HepG2 (cell line): ENCODE data around the gene SLC9A9. TPM values are rescaled to one million over a fixed set of nuclear protein-coding genes. Genes with fewer than 3 reads are reported as not detected.

Source experiments
- ATAC-seq: fragments of 200-7000 bp; cut with Tn5 transposase; 3 replicates; pipeline ENCODE4 v1.9.1; 2020; ENCODE audit warnings: mild to moderate bottlenecking, moderate library complexity
- BruUV-seq: library from RNA; stranded (reverse); fragments of 400-500 nt; replicated peaks from 2 replicates; lab custom pipeline; 2021; lab: Mats Ljungman, UMichigan
- CTCF ChIA-PET: fragments of 300-600 bp; formaldehyde crosslinking; extraction: SDS; loops from one replicate; lab custom pipeline; 2021; ENCODE audit warnings: low total read pairs, inconsistent platforms, low intra/inter-chr PET ratio; lab: Yijun Ruan, JAX
- POLR2A ChIA-PET: fragments of 350-600 bp; sonication (Branson Sonifier 250); formaldehyde crosslinking; loops from one replicate; lab custom pipeline; 2020; ENCODE audit warnings: antibody characterized with exemption, inconsistent platforms; lab: Yijun Ruan, JAX
- DNase-seq: peaks from one replicate; pipeline ENCODE4 v3.0.0-alpha.2; 2015; ENCODE audit warnings: low spot score
- FAIRE-seq: peaks from 3 replicates; lab custom pipeline; 2011; peaks lifted over from hg19 to GRCh38; lab: Jason Lieb, UNC
- H2AFZ ChIP-seq: one replicate; pipeline ENCODE4 v1.6.1; 2011; ENCODE audit warnings: low read length, inconsistent platforms
- H3K27ac ChIP-seq: fragments of 300-600 bp; 3 replicates; pipeline ENCODE4 v1.8.0; 2011; ENCODE audit warnings: mixed run types, mild to moderate bottlenecking, mixed read lengths, low read length, inconsistent platforms; ENCODE audit not compliant: insufficient read depth; ENCODE audit errors: extremely low read length
- H3K27me3 ChIP-seq, 2 experiments: fragments of 200-600 bp in 1 of 2; 2 replicates in 1 of 2; 3 replicates in 1 of 2; pipeline versions ENCODE4 v1.6.0 to v1.8.0; 2011; ENCODE audit warnings: low read length in 2 of 2, mild to moderate bottlenecking in 2 of 2, moderate library complexity in 2 of 2, inconsistent platforms in 1 of 2; ENCODE audit not compliant: insufficient read depth in 2 of 2, control insufficient read depth in 1 of 2
- H3K36me3 ChIP-seq, 2 experiments: fragments of 200-600 bp in 1 of 2; replicated peaks in 1 of 2; 2 replicates in 1 of 2; 3 replicates in 1 of 2; pipeline versions ENCODE4 v1.5.1 to v1.8.0; 2011; ENCODE audit warnings: low read length in 2 of 2, inconsistent platforms in 1 of 2; ENCODE audit not compliant: insufficient read depth in 2 of 2, control insufficient read depth in 1 of 2
- H3K4me1 ChIP-seq: 2 replicates; pipeline ENCODE4 v1.5.1; 2012; ENCODE audit warnings: low read length, inconsistent platforms; ENCODE audit not compliant: insufficient read depth
- H3K4me2 ChIP-seq: 2 replicates; pipeline ENCODE4 v1.6.0; 2011; ENCODE audit warnings: low read depth, low read length, inconsistent platforms
- H3K4me3 ChIP-seq, 3 experiments: fragments of 200-600 bp in 1 of 3; sonication (generic), shearing (Covaris generic) in 1 of 3; replicated peaks in 1 of 3; 2 replicates each; pipeline ENCODE4 v1.5.1; 2011 to 2016; ENCODE audit warnings: low read length in 3 of 3, inconsistent platforms in 2 of 3, low read depth in 2 of 3, mild to moderate bottlenecking in 2 of 3, control low read depth in 1 of 3, mixed read lengths in 1 of 3; ENCODE audit not compliant: insufficient read depth in 1 of 3
- H3K79me2 ChIP-seq: one replicate; pipeline ENCODE4 v1.6.1; 2011; ENCODE audit warnings: low read length, inconsistent platforms; ENCODE audit not compliant: insufficient read depth
- H3K9ac ChIP-seq: 2 replicates; pipeline ENCODE4 v1.6.0; 2011; ENCODE audit warnings: mild to moderate bottlenecking, low read depth, low read length, inconsistent platforms; ENCODE audit not compliant: insufficient read depth
- H3K9me3 ChIP-seq: 2 replicates; pipeline ENCODE4 v1.5.1; 2012; ENCODE audit warnings: mild to moderate bottlenecking, low read length
- H4K20me1 ChIP-seq: 2 replicates; pipeline ENCODE4 v1.6.0; 2011; ENCODE audit warnings: inconsistent platforms, mild to moderate bottlenecking, low read length, moderate library complexity; ENCODE audit not compliant: insufficient read depth
- CBX1 ChIP-seq: IDR thresholded peaks from one replicate; pipeline ENCODE4 v1.6.1; 2016; ENCODE audit warnings: antibody characterized with exemption, low read depth
- CENPX ChIP-seq: sonication (generic); formaldehyde crosslinking; IDR thresholded peaks from 2 replicates; pipeline ENCODE4 v1.9.0; 2021; ENCODE audit warnings: mild to moderate bottlenecking, missing genetic modification reagents, moderate library complexity
- DNMT3B ChIP-seq: conservative IDR thresholded peaks from 2 replicates; pipeline ENCODE4 v1.6.1; 2016; ENCODE audit warnings: missing biosample characterization, control low read depth
- HNF4A ChIP-seq: sonication (generic); formaldehyde crosslinking; IDR thresholded peaks from 2 replicates; pipeline ENCODE4 v1.4.0; 2020; ENCODE audit warnings: missing genetic modification reagents
- PAX8 ChIP-seq: sonication (generic); formaldehyde crosslinking; IDR thresholded peaks from 2 replicates; pipeline ENCODE4 v1.8.0; 2022; ENCODE audit warnings: mild to moderate bottlenecking, missing genetic modification reagents, borderline replicate concordance
- POGK ChIP-seq: sonication (generic); formaldehyde crosslinking; conservative IDR thresholded peaks from 2 replicates; pipeline ENCODE4 v1.8.0; 2022; ENCODE audit warnings: mild to moderate bottlenecking, moderate library complexity, missing genetic modification reagents
- ZNF563 ChIP-seq: sonication (generic); formaldehyde crosslinking; IDR thresholded peaks from 2 replicates; pipeline ENCODE4 v1.8.0; 2022; ENCODE audit warnings: mild to moderate bottlenecking, moderate library complexity, missing genetic modification reagents
- ZNF569 ChIP-seq: sonication (generic); formaldehyde crosslinking; IDR thresholded peaks from 2 replicates; pipeline ENCODE4 v1.5.0; 2020; ENCODE audit warnings: mild to moderate bottlenecking, missing genetic modification reagents, moderate library complexity, borderline replicate concordance
- ZNF766 ChIP-seq: sonication (generic); formaldehyde crosslinking; IDR thresholded peaks from 2 replicates; pipeline ENCODE4 v1.5.0; 2020; ENCODE audit warnings: missing genetic modification reagents, borderline replicate concordance
- ZNF784 ChIP-seq: sonication (generic); formaldehyde crosslinking; IDR thresholded peaks from 2 replicates; pipeline ENCODE4 v1.5.1; 2020; ENCODE audit warnings: missing genetic modification reagents, mild to moderate bottlenecking, borderline replicate concordance
- WGBS: methylation state at CpG from one replicate; pipeline ENCODE4 v1.1.6; 2017; ENCODE audit warnings: low lambda C conversion rate; 5-methylcytosine and 5-hydroxymethylcytosine counted together
- in situ Hi-C: cut with HindIII; loops from 2 replicates; pipeline ENCODE4 v1.10.0; 2017; ENCODE audit warnings: low pct_unique_long_range_greater_than_20kb; ENCODE audit not compliant: extremely low pct_ligation_motif_present
- intact Hi-C: fragments of 100-400 bp; cut with micrococcal nuclease; formaldehyde crosslinking; loops from one replicate; pipeline ENCODE4 v1.10.0; 2022; ENCODE audit not compliant: unreplicated experiment
- polyA plus RNA-seq, 8 experiments: library from polyadenylated mRNA; depleted of rRNA in 3 of 8; stranded (reverse) in 7 of 8; unstranded in 1 of 8; fragments of >200 nt; fragmentation: Illumina TruSeq in 4 of 8; extraction: Trizol in 4 of 8; gene quantifications; 2 replicates each; pipeline versions ENCODE4 v1.2.1 to v1.2.3, GENCODE V29; 2011 to 2016; ENCODE audit warnings: low read depth in 4 of 8, missing spikeins in 1 of 8, mixed read lengths in 1 of 8; ENCODE audit not compliant: insufficient read depth in 1 of 8
- total RNA-seq, 5 experiments: library from RNA; depleted of rRNA; stranded (reverse); fragments of >200 nt; fragmentation: Illumina TruSeq; extraction: Trizol; gene quantifications; 2 replicates each; pipeline ENCODE4 v1.2.3, GENCODE V29; 2016; ENCODE audit warnings: low read depth in 1 of 5
- TF ChIP-seq, protein P1 (sequence below): sonication (generic); formaldehyde crosslinking; IDR thresholded peaks from 2 replicates; pipeline ENCODE4 v1.4.0; 2020; ENCODE audit warnings: mild to moderate bottlenecking, missing genetic modification reagents
- TF ChIP-seq, protein P2 (sequence below): sonication (generic); formaldehyde crosslinking; IDR thresholded peaks from 2 replicates; pipeline ENCODE4 v1.5.0; 2020; ENCODE audit warnings: missing genetic modification reagents

The SLC9A9 gene
- total and polyA plus RNA-seq, 2 of the 13 experiments (the other 11 are each of a cell fraction or from before 2014, with no cell fraction given) = not detected

DNA sequence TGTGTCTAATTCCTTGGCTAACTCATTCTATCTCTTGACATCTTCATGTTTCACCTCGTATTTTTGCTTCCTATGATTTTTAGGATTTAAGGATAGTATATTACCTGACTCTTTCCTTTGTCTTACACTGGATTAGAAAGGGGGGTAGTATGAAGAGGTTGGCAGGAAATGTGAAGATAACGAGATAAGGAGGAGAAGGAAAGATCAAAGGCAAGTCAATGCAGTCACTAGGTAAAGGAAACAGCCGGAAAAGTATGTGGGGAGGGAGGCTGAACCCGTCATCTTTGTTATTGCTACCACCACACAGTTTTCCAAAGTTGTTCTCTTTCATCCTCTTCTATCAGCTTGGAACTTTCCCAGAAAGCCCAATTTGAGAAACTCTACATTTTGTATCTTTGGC, 90.6 kb downstream of the SLC9A9 start (continued):
- TF ChIP-seq, protein P1, sequence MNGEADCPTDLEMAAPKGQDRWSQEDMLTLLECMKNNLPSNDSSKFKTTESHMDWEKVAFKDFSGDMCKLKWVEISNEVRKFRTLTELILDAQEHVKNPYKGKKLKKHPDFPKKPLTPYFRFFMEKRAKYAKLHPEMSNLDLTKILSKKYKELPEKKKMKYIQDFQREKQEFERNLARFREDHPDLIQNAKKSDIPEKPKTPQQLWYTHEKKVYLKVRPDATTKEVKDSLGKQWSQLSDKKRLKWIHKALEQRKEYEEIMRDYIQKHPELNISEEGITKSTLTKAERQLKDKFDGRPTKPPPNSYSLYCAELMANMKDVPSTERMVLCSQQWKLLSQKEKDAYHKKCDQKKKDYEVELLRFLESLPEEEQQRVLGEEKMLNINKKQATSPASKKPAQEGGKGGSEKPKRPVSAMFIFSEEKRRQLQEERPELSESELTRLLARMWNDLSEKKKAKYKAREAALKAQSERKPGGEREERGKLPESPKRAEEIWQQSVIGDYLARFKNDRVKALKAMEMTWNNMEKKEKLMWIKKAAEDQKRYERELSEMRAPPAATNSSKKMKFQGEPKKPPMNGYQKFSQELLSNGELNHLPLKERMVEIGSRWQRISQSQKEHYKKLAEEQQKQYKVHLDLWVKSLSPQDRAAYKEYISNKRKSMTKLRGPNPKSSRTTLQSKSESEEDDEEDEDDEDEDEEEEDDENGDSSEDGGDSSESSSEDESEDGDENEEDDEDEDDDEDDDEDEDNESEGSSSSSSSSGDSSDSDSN (CRISPR knock-in tag) = no peak

DNA sequence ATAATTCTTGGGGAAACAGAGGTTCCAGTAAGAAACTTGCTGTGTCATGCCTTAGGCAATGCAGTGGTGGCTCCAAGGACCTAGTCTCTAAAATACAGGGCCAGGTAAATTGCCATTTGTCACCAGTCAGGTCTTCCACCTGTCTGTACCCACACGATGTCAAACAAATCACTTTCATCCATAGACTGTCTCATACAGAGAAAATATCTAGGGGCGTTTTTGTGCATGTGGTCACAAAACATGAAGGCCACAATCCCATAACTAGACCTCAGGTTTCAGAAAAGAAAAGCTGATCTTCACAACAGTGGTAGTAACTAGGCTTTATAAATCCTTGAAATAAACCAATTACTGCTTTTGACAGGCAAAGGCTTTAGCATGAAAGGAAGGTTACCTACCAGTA, 92.3 kb downstream of the SLC9A9 start:
- no peaks in the 10 kb centered on the region for H3K79me2 ChIP-seq
- no peak for TF ChIP-seq ZNF563 (CRISPR knock-in tag)
- no peak for TF ChIP-seq CENPX (CRISPR knock-in tag)
- no peak for TF ChIP-seq POGK (CRISPR knock-in tag)
- no peak for TF ChIP-seq ZNF766 (CRISPR knock-in tag)
- no peak for TF ChIP-seq ZNF569 (CRISPR knock-in tag)
- no peak for TF ChIP-seq HNF4A
- no peak for TF ChIP-seq CBX1
- TF ChIP-seq PAX8 = no peak
- TF ChIP-seq ZNF784 = no peak
- no peak for TF ChIP-seq DNMT3B (CRISPR knock-in tag)
- TF ChIP-seq, protein P2, sequence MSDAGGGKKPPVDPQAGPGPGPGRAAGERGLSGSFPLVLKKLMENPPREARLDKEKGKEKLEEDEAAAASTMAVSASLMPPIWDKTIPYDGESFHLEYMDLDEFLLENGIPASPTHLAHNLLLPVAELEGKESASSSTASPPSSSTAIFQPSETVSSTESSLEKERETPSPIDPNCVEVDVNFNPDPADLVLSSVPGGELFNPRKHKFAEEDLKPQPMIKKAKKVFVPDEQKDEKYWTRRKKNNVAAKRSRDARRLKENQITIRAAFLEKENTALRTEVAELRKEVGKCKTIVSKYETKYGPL = no peak

More for the DNA sequence above, 92.3 kb downstream of the SLC9A9 start:
- Histone ChIP-seq H4K20me1 (no peaks in the 10 kb centered on the region), H3K27ac (no peak overlapping the region), H3K36me3 (no peaks in the 10 kb centered on the region), H3K4me2 (no peak overlapping the region), H2AFZ (no peak overlapping the region), H3K9ac (no peak overlapping the region), H3K27me3 (no peaks in the 10 kb centered on the region; a peak in 1 of 5 replicates), H3K4me3 (no peak overlapping the region), H3K4me1 (no peaks in the 10 kb centered on the region), H3K9me3 (no peaks in the 10 kb centered on the region)
- no TSS peak for BruUV-seq
- CTCF ChIA-PET = no interaction called here
- FAIRE-seq = no peak
- 0% methylated on average over 2 of the region's 2 CpGs for WGBS
- DNase-seq = no peak
- POLR2A ChIA-PET = no interaction called here
- intact Hi-C loops (no loop called here), in situ Hi-C loops (no loop called here)
- no peak for ATAC-seq
